Measurements from ENCODE around the gene CAPSL.
"Not testable (repeated sequence)": the region's sequence is repeated elsewhere in the genome, so short reads cannot be mapped to it uniquely, and the experiment has no call there.

Gene CAPSL

GRCh38 chr5:35904443-35905132 is 33.8 kb downstream of the CAPSL start:
- DNase-seq (ENCODE audit: low spot score), result no peak

- DNase-seq (ENCODE audit: low spot score), result no peak
Measured at GRCh38 chr5:35903631-35904203, 34.7 kb downstream of the CAPSL start.

GRCh38 chr5:35902046-35902672 is 36.3 kb downstream of the CAPSL start:
- no peak for DNase-seq (ENCODE audit: low spot score)

GRCh38 chr5:35900972-35901695 is 37.3 kb downstream of the CAPSL start:
- DNase-seq (ENCODE audit: low spot score), result no peak

GRCh38 chr5:35899800-35900199 is 38.6 kb downstream of the CAPSL start:
- no peak for DNase-seq (ENCODE audit: low spot score)

GRCh38 chr5:35898952-35899660 is 39.3 kb downstream of the CAPSL start:
- DNase-seq (ENCODE audit: low spot score), result no peak

- no peak for DNase-seq (ENCODE audit: low spot score)
Measured at GRCh38 chr5:35894131-35894530, 44.3 kb downstream of the CAPSL start.

- DNase-seq (ENCODE audit: low spot score), result not testable (repeated sequence)
Measured at GRCh38 chr5:35892799-35893198, 45.6 kb downstream of the CAPSL start.

GRCh38 chr5:35890021-35891020 is 48.1 kb downstream of the CAPSL start:
- no peak for DNase-seq (ENCODE audit: low spot score)

- DNase-seq (ENCODE audit: low spot score), result no peak
Measured at GRCh38 chr5:35887321-35888100, 50.9 kb downstream of the CAPSL start.

GRCh38 chr5:35886381-35886780 is 52.0 kb downstream of the CAPSL start:
- DNase-seq (ENCODE audit: low spot score), result no peak

- DNase-seq (ENCODE audit: low spot score), result no peak
Measured at GRCh38 chr5:35884773-35885172, 53.6 kb downstream of the CAPSL start.

GRCh38 chr5:35884191-35884769 is 54.1 kb downstream of the CAPSL start:
- DNase-seq (ENCODE audit: low spot score), result peak; percentile 74

GRCh38 chr5:35881758-35882157 is 56.7 kb downstream of the CAPSL start:
- no peak for DNase-seq (ENCODE audit: low spot score)

GRCh38 chr5:35880156-35880555 is 58.3 kb downstream of the CAPSL start:
- no peak for DNase-seq (ENCODE audit: low spot score)

- DNase-seq (ENCODE audit: low spot score), result no peak
Measured at GRCh38 chr5:35879649-35880048, 58.8 kb downstream of the CAPSL start.

- DNase-seq (ENCODE audit: low spot score), result no peak
Measured at GRCh38 chr5:35879096-35879495, 59.3 kb downstream of the CAPSL start.

GRCh38 chr5:35878079-35878478 is 60.3 kb downstream of the CAPSL start:
- no peak for DNase-seq (ENCODE audit: low spot score)

- no peak for DNase-seq (ENCODE audit: low spot score)
Measured at GRCh38 chr5:35877655-35878054, 60.8 kb downstream of the CAPSL start.

- DNase-seq (ENCODE audit: low spot score), result peak; percentile 75
Measured at GRCh38 chr5:35876922-35877321, 61.5 kb downstream of the CAPSL start.
